HCT116 (cell line): ENCODE results near the gene MTMR12.

ENCODE experiments used
- CBX3 ChIP-seq: IDR thresholded peaks from 2 replicates; pipeline ENCODE4 v1.6.1; 2012; ENCODE audit warnings: low read depth
- CEBPB ChIP-seq: IDR thresholded peaks from 2 replicates; pipeline ENCODE4 v1.6.1; 2012; ENCODE audit warnings: low read depth
- EGR1 ChIP-seq: IDR thresholded peaks from 2 replicates; pipeline ENCODE4 v1.6.1; 2012; ENCODE audit warnings: low read depth
- POLR2A ChIP-seq: IDR thresholded peaks from 2 replicates; pipeline ENCODE4 v1.7.0; 2011; ENCODE audit warnings: borderline replicate concordance; ENCODE audit not compliant: insufficient read depth, insufficient read length; ENCODE audit errors: extremely low read depth

DNA sequence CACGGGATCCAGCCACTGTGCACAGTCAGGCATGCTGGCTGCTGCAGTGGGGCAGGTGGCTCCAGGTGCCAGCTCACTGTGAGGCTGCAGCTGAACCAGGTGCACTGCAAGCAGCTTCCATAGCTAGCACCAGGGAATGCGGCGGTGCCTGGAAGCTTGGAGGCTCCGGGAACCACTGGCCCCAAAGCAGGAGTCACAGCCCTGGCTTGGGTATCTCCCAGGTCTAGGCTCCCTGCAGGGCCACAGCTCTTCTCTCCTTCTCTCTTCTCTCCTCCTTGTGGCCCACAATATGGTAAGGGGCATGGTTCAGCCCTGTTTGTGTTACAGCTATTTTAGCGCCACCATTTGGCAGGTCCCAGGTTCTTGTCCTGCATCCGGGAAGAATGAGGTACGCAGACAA, 6.7 kb upstream of the MTMR12 start:
- TF ChIP-seq POLR2A (no peak), CEBPB (no peak), CBX3 (no peak), EGR1 (no peak)
